ENCODE results near the gene ANKRD44.

The ANKRD44 gene

DNA sequence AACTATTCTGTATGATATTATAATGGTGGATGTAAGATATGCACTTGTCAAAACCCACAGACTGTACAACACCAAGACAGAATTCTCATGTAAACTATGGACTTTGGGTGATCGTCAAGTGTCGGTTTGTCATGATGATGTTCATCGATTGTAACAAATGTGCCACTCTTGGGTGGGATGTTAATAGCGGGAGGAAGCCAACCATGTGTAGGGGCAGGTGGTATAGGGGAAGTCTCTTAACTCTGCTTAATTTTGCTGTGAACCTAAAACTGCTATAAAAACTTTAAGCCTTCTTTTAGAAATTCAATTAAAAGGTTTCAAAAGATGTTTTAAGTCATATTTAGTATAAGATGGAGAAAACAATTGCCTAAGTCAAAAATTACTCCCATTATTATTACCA, 139.0 kb downstream of the ANKRD44 start:
- ATAC-seq: no peak

DNA sequence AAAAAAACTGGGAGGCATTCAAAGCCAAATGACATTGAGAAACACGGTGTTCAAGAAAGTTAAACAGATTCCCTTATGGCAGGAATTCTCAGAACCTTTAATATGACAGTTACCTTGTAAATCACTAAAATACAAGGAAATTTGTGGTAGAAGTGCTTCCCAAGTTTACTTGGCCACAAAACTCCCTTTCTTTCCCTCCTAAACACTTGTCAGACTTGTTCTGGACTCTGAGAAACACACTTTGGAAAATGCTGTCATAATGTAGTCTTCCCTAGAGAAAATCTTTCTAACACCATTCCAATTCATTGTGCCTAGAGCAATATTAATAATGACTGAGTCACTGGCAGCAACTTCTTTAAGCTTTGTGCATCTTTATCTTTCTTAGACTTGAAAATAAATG, 140.4 kb downstream of the ANKRD44 start:
- no peak for ATAC-seq

DNA sequence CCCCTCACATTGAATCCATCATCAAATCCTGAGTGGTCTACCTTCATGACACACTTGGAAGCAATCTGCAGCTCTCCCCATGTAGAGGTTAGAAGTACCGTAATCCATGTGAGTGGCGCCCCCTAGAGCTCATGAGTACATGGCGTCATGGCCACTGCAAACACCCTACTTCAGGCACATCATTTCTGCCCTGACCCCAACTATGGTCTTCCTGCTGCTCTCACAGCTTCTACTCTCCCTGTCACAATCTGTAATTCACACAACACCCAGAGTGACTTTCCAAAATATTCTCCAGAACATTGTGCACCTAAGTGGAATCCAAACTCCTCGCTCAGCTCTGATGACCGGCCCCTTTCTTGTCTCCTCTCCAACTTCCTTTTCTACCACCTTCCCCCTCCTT, 141.9 kb downstream of the ANKRD44 start:
- ATAC-seq: peak; percentile 71 to 82

DNA sequence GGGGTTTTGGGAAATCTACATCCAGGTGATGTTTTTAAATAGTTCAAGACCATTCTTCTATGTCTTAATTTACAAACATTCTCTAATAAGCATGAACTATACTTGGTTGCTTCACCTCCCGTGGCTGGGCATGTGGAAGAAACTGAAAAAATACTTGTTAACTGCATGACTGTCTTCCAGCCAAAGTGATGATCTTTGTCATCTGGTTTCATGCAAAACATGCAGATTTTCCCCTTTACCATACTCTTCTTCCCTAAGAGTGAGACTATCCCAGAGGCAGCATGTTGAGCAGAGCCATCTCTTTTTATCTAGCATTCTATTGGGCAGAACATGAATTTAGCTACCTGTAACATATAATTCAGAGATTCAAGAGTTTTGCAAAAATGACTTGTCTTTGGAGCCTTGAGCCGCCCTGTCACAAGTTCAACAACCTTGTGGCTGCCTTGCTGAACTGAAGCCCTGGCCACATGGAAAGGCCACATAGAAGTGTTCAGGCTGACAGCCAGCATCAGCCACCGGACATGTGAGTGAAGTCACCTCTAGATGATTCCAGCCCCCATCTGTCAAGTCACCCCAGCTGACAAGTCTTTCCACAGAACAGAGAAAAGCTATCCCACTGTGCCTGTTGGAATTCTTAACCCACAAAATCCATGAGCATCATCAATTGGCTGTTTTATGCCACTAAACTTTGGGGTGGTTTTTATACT, 142.8 kb downstream of the ANKRD44 start:
- no peak for ATAC-seq

DNA sequence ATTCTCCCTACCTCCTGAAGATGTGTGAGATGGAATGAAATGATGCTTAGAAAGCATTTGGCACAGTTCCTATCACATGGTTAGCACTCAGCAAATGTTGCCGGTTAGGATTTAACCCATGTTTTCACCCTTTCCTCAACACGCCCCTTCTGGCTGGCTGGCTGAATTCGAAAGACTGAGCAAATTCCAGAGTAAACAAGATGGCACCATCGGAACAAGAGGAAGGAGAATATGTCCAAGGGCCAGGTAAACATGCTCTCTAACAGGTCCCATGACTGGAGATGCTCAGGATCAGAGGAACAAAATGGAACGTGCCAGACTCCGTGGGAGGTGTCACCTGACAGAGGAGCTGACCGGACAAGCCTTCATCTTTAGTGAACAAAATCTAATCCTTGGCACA, 145.6 kb downstream of the ANKRD44 start:
- no peak for ATAC-seq

DNA sequence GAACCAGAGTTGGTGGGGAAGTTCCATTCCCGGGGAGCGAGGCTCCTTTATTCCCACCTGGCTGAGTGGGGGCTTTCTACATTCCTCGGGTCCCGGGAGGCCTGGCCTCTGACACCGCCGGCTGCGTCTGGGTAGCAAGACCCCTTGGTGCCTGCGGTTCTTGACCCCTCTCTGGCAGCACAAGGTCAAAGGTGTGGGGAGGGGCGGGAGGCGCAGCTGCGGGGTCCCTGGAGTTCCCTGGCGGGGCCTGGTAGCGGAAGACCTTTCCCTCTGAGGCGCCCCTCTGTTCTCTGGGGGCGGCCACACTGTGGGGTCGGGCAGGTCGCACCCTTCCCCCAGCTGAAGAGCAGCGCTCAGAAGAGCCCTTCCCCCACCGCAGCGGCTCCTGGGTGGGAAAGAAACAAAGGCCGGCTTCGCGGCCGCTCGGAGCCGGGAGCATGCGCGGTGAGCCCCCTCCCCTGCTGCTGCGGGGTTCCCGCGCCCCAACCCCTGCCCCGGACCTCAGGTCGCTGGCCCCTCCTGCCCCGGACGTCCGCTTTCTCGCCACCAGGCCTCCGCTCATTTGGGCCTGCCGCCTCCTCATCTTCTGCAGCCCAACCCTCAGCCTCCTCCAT, 146.3 kb downstream of the ANKRD44 start:
- ATAC-seq: no peak

DNA sequence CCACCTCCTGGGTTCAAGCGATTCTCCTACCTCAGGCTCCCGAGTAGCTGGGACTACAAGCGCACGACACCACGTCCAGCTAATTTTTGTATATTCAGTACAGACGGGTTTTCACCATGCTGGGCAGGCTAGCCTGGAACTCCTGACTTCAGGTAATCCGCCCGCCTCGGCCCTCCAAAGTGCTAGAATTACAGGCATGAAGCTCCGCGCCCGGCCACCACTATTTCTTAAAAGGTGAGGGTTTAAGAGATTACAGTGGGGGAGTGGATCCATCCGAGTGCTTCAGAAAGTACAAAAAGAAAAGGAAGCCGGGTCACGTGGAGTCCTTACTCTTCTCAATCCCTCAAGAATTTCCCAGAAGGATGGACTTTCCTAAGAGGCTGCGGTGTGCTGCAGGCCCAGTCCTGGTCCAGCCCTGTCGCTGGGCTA, 146.9 kb downstream of the ANKRD44 start:
- ATAC-seq: no peak

DNA sequence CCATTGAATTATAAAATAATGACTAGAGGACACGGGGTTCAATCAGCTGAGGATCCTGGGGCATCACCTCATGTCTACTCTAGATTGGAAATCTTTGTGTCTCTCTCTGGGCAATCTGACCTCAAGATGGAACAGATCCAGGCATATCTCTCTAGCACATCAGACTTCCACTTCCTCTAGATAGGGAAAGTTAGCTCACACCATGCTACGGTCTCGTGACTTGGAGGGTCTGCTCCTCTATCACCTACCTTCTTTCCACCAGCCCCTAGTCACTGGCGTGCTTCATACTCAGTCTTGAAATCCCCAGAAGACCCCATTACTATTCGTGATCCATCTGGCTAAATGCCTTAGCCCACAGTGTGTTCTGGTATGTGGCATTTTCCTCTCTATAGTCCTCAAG, 148.8 kb downstream of the ANKRD44 start:
- no peak for ATAC-seq

DNA sequence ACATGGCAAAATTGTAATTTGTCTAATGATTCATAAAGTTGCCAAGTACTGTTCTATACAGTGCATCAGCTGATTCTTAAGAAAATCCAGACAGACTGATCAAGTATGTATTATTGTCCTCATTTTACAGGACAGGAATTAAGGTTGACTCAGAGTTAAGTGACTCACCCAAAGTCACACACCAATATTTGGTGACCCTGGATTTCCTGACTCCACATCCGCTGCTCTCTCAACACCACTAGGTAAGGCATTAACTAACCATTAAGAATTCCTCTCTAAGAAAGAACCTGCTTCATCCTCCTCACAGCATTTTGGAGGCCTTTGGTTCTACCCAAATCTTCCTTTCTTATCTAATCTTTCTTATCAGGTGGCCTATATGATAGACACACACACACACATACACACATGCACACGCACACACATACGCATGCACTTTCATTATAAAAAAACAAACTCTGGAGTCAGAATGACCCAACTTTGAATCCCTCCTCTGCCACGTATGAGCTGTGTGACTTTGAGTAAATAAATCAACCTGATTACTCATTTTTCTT, 150.8 kb downstream of the ANKRD44 start:
- peak; percentile 91 to 95 for ATAC-seq

DNA sequence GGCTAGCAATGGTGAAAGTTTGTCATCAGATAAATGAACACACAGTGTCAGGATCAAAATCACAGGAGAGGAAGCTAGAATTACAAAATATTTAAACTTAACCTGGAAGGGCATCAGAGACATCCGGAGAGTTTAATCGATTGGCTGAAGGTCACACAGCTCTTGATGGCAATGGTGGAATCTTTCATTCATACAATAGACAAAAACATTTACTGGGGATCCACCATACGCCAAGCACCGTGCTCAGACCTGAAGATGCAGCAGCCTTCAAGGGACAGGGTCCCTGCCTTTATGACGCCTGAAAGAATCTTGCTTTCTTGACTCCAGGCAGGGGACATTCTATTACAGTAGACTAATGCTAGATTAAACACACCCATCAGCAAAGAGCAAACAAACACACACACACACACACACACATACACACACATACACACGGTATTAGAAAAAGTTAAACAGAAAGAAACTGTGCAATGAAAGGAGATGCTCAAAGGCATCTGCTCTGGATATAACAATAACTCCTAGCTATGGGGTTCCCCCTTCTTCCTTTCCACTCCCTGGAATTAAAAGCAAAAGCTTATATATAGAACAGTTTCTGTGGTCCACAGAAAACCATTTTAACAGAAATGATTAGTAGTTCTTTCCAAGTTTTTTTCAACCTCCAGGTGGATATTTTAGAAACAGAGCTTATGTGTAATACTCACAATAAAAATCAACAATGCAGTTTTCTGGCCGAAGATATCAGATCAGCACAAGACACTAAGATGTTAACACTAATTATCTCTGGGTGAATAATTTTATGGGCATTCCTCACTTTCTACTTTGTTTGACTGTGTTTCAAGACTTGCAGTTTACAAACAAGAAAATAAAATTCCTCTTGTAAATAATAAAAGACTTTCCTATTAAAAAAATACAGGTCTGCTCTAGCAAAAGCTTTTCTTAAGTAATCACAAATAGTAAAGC, 151.7 kb downstream of the ANKRD44 start:
- no peak for ATAC-seq

DNA sequence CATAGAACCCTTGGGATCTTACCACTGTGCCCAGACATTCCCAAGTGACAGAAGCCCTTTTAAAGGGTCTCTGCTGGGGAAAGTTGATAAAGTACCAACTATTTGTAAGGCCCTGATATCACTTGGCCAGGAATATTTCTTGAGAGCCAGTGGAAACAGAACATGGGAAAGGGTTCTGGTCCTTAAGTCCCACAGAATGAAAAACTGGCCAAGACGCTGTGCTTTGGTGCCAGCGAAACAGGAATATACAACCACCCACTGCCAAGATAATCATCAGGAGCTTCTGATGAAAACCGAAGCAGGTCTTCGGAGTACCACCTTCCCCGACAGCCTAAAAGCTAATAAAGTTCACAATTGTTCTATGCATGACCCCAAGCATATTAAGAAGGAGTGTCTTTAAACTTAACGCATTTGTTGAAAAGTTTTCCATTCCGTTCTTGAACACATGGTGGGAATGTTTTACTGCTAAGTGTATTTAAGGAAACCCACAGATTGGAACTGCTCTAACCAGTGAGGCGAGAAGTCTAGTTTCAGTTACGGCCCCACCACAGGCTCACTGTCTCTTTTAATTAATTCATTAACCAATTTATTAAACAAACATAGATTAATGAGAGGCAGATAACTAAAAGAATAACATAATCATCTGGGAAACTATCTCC, 152.6 kb downstream of the ANKRD44 start:
- ATAC-seq: no peak

DNA sequence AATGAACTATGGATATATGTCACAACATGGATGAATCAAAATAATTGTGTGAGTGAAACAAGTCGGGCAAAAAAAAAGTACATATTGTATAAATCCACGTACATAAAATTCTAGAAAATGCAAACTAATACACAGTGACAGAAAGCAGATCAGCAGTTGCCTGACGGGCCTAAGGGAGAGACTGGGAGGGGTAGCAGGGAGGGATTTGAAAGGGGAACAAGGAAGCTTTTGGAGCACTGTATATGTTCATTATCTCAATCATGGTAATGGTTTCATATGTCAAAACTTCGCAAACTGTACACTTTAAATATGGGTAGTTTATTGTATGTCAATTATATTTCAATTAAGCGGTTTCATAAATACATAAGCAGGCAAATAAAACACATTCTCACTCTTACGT, 153.8 kb downstream of the ANKRD44 start:
- no peak for ATAC-seq

DNA sequence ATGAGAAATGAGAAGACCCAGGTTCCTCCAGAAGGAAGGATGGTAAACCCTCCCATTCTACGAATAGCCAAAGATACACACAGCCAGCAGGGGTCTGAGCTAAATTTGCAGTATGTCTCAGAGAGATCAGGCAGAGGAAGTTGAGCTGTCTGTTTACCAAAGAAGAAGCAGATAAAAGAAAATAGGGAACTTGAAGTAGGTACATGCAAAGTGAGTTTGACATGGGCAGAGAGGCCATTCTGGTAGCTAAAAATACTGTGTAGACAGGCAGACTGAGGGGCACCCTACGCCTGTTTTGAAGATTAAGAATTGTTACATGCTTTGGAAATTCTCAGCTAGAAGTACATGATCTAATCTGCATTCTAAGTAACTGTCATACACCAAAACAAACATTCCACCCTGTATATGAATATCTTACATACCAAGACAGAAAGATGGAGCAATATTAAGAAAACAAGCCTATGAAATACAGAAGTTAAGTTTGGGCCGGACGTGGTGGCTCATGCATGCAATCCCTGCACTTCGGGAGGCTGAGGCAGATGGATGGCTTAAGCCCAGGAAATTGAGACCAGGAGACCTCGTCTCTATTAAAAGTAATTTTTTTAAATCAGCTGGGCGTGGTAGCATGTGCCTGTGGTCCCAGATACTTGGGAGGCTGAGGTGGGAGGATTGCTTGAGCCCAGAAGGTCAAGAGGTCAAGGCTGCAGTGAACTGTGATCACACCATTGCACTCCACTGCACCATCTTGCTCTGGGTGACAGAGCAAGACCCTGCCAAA, 157.9 kb downstream of the ANKRD44 start:
- peak; percentile 55 to 64 for ATAC-seq

DNA sequence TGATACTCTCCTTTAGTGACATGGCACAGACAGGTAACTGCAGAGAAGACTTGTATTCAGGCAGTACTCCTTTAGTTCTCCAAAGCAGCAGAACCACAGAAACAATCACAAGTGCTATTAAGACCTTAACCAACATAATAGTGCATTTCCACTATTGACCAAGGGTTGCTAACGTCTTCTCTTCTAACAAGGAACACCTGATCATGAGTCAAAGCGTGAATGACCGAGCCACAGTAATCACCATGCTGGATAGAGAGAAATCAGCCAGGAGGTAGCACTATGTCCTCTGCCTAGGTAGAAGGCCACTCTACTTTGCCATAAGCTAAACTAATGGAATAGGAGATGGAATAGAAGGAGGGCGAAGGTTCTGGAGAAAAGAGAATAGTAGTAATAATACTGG, 161.0 kb downstream of the ANKRD44 start:
- ATAC-seq: no peak

DNA sequence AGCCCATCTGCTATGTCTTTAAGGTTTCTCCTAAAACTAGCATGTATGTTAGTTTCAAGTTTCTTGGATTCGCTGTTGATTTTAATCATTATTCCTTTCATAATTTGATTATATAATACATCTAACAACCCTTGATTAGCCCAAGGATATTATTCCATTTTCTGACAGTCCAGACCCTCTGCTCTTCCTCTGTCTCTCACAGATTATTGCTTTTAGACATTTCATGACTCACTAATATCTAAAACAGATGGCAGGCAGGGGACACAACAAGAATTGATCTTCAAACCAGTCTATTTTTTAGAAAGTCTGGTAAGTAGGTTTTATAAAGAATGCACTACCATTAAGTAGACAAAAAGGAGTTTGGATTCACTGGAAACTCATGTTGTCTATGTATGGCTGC, 162.2 kb downstream of the ANKRD44 start:
- ATAC-seq: no peak

DNA sequence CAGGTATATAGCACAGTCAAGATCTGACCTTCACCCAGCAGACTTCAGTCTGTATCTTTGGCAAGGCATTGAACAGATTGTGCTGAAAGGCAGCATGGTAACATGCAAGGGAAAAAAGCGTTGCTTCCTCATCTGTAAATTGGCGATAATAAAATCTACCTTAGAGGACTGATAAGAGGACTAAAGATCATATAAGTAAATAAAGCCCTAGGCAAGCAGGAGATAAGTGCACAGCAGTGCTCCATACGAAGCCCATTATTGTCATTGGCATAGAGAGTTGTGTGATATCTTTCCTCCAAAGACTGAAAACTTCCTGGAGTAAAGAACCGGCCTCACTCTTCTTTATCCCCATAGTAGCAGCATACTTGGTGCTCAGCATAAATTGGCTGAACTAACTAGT, 162.6 kb downstream of the ANKRD44 start:
- ATAC-seq: no peak

DNA sequence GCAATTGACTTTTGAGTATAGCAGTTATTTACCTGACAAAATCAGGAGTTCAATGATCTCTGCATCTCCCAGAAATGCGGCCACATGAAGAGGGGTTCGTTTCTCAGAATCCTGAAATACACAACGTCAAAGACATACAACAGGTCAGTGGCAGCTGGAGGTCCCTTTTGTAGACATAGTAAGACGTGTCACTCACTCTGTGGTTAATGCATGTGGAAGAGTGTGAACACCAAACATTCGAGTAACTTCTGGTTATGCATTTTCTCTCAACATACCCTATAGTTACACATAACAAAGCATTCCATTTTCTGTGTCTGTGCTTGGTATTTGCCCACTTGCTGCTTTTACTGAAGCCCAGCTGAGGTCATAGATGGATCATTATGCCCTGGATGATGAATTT, 163.6 kb downstream of the ANKRD44 start:
- no peak for ATAC-seq

DNA sequence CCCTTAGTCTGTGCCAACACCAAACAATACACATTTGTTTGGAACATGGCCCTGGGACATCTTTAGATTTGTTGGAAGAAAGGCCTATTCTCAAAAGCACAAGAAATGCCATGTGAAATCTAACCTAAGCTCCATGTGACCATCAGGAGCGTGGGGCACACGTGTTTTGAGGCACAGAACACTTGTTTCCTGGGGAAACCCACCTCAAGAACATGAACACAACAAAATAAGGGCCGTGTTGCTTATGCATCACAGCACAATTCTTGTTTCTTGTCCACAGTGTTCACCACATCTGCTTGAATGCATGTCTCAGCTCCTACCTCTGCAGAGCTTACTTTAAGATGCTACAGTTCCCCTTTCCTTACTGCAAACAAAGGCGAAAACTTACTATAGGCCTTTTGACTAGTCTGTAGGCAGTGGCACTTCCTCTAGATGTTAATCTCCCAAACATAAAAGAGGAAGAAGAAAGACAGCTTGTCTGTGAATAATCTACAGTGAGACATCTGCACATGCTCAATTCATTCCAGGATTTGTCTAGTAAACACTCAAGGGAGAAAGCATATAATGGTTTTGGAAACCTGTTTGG, 165.0 kb downstream of the ANKRD44 start:
- peak; percentile 62 to 68 for ATAC-seq

DNA sequence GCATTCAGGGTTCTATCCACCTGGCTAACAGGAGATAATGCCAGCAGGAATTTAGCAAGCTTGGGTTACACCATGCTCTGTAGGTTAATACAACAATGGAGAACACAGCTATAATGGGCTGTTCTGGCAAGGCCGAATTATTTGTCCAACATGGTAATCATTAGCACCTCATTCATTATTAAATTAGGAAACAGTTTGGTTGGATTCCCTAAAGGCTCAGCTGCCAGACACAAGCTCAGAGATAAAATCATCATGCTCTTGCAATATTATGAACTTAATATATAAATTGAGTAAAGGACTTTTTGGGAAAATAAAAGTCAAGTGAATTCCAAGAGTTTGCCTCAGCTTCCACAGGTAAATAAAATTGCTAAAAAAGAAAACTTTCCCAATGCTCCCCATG, 166.4 kb downstream of the ANKRD44 start:
- no peak for ATAC-seq

DNA sequence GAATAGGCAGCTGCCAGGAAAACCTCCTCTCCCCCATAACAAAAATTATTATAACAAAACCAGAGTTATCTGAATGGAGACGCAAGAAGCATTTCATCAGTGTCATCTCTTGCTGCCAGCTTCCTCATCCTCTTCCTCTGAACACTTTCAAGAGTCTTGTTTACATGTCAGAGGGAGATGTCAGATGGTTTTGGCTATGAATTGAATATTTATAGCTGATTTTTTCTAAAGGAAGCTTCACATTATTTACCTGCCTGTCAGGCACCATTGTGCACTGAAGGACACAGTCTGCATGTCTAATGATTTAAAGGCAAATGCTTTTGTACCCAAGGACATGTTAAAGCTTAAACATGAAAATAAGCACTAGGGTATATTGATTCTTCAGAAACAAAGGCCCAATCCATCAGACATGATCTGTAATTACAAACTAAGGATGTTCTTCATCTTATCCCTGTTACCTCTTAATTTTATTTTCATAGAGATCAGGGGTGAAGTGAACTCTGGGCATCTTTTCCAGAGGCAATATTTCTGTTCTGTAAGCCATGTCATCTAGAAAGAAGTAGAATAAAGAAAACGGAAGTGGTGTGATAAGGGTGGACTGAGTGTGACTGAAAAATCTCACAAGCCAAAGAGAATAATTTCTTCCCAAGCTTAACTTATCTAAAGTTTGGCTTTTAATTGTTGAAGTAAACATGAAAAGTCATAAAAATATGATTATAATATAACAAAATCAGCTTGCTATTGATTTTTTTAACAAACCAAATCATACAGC, 168.7 kb downstream of the ANKRD44 start:
- ATAC-seq: no peak

DNA sequence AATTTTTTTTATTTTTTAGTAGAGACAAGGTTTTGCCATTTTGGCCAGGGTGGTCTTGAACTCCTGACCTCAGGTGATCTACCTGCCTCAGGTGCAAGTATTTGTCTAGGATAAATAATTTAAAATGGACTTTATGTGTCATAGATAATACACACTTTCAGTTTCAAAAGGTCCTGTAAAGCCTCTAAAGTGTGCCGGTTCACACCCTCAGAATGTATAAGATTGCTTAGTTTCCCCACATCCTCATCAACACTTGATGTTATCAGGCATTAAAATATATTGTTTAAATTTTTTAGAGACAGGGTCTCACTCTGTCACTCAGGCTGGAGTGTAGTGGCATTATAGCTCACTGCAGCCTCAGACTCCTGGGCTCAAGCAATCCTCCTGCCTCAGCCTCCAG, 170.5 kb downstream of the ANKRD44 start:
- ATAC-seq: peak; percentile 32 to 50

Measured in activated CD4-positive, CD25-positive, alpha-beta regulatory T cell treated with anti-CD3 and anti-CD28 coated beads, Interleukin-2, amount 50 U/mL, for 24 hours (primary cell).